ENCODE results near the gene PRDM16.

DNA sequence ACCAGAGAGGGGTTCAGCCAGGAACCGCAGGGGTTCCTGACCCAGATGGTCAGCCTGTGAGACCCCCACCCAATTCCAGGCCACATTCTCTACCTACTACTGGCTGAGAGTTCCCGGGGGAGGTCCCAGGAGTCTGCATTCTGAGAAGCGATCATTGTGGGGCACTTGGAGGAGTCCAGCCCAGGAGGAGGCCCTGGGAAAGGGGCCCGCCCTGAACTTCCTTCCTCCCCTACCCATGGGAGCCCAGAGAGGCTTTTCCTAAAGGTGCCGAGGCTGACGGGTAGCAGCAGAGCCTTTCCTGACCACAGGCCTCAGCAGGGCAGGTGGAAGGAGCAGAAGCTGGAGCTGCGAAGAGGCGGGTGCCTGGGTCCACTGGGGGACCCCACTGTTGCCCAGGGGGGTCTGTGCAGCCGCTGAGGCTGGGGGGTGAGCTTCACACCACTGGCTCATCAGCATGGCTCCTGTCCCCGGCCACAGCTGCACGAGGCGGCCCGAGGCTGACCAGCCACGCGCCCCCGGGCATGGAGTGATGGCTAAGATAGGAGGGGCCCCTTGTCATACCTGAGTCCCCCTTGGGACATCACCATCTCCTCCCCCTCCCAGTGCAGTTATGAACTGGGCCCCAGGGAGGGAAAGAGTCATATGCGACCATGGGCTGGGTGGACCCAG is 127.7 kb downstream of the PRDM16 start:
- TF ChIP-seq, protein P1, sequence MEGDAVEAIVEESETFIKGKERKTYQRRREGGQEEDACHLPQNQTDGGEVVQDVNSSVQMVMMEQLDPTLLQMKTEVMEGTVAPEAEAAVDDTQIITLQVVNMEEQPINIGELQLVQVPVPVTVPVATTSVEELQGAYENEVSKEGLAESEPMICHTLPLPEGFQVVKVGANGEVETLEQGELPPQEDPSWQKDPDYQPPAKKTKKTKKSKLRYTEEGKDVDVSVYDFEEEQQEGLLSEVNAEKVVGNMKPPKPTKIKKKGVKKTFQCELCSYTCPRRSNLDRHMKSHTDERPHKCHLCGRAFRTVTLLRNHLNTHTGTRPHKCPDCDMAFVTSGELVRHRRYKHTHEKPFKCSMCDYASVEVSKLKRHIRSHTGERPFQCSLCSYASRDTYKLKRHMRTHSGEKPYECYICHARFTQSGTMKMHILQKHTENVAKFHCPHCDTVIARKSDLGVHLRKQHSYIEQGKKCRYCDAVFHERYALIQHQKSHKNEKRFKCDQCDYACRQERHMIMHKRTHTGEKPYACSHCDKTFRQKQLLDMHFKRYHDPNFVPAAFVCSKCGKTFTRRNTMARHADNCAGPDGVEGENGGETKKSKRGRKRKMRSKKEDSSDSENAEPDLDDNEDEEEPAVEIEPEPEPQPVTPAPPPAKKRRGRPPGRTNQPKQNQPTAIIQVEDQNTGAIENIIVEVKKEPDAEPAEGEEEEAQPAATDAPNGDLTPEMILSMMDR (IDR thresholded peaks at IDR 0.05 in 2 of 3, conservative IDR thresholded peaks at IDR 0.05 in 1 of 3; ENCODE audit: borderline replicate concordance in 1 of 3, insufficient read depth in 1 of 3, low read depth in 2 of 3, low read length in 2 of 3): no peak
- TF ChIP-seq, protein P2, sequence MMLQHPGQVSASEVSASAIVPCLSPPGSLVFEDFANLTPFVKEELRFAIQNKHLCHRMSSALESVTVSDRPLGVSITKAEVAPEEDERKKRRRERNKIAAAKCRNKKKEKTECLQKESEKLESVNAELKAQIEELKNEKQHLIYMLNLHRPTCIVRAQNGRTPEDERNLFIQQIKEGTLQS (IDR thresholded peaks at IDR 0.05): no peak
- TF ChIP-seq POLR2A (IDR thresholded peaks at IDR 0.05; ENCODE audit: borderline replicate concordance, extremely low read depth, insufficient read depth, insufficient read length) (no peak), ELF1 (IDR thresholded peaks at IDR 0.05; ENCODE audit: borderline replicate concordance, low read depth) (no peak), SIN3A (IDR thresholded peaks at IDR 0.05; ENCODE audit: low read depth) (no peak)
